GM23338 (cell line): Measurements from ENCODE around the gene SPNS1. TPM values are rescaled to one million over a fixed set of nuclear protein-coding genes. Genes with fewer than 3 reads are reported as not detected.

ENCODE experiments used
- ATAC-seq: fragments of 200-7000 bp; cut with Tn5 transposase; 3 replicates; pipeline ENCODE4 v1.9.1; 2020
- DNase-seq: peaks from one replicate; pipeline ENCODE4 v3.0.0-alpha.2; 2015; ENCODE audit warnings: low spot score
- H2AFZ ChIP-seq: fragments of 200-600 bp; sonication (generic); 2 replicates; pipeline ENCODE4 v1.8.0; 2016; ENCODE audit warnings: antibody characterized with exemption, mild to moderate bottlenecking, moderate library complexity
- H3F3A ChIP-seq: fragments of 200-600 bp; sonication (generic); replicated peaks from 2 replicates; pipeline ENCODE4 v1.8.0; 2017; ENCODE audit warnings: antibody characterized with exemption, mixed run types, low read depth
- H3K27ac ChIP-seq: fragments of 200-600 bp; sonication (generic); 2 replicates; pipeline ENCODE4 v1.6.1; 2016; ENCODE audit warnings: low read depth
- H3K27me3 ChIP-seq: fragments of 200-600 bp; sonication (generic); 2 replicates; pipeline ENCODE4 v1.8.0; 2016; ENCODE audit warnings: mild to moderate bottlenecking, mixed run types, moderate library complexity; ENCODE audit not compliant: insufficient read depth
- H3K36me3 ChIP-seq: fragments of 200-600 bp; sonication (generic); 2 replicates; pipeline ENCODE4 v1.8.0; 2016; ENCODE audit warnings: mild to moderate bottlenecking; ENCODE audit not compliant: insufficient read depth
- H3K4me1 ChIP-seq: fragments of 200-600 bp; sonication (generic); 2 replicates; pipeline ENCODE4 v1.8.0; 2016; ENCODE audit warnings: mild to moderate bottlenecking, moderate library complexity; ENCODE audit not compliant: insufficient read depth
- H3K4me2 ChIP-seq: fragments of 200-600 bp; sonication (generic); 2 replicates; pipeline ENCODE4 v1.7.1; 2017; ENCODE audit warnings: mixed run types
- H3K4me3 ChIP-seq: fragments of 200-600 bp; sonication (generic); 2 replicates; pipeline ENCODE4 v1.6.1; 2016; ENCODE audit warnings: mixed run types
- H3K79me2 ChIP-seq: fragments of 200-600 bp; sonication (generic); replicated peaks from 2 replicates; pipeline ENCODE4 v1.8.0; 2017; ENCODE audit warnings: mild to moderate bottlenecking; ENCODE audit not compliant: insufficient read depth
- H3K9me2 ChIP-seq: fragments of 200-600 bp; sonication (generic); 2 replicates; pipeline ENCODE4 v1.8.0; 2017; ENCODE audit not compliant: insufficient read depth
- H4K20me1 ChIP-seq: fragments of 200-600 bp; sonication (generic); replicated peaks from 2 replicates; pipeline ENCODE4 v1.8.0; 2017; ENCODE audit warnings: mild to moderate bottlenecking; ENCODE audit not compliant: insufficient read depth
- H3K27ac Mint-ChIP-seq: 2 replicates; pipeline ENCODE4 v1.8.0; 2020; ENCODE audit warnings: inconsistent platforms, mild to moderate bottlenecking, moderate library complexity, mixed read lengths
- H3K27me3 Mint-ChIP-seq: 3 replicates; pipeline ENCODE4 v1.8.0; 2022; ENCODE audit warnings: low read depth, mild to moderate bottlenecking, moderate library complexity, mixed read lengths, inconsistent platforms; ENCODE audit not compliant: insufficient read depth, poor library complexity
- H3K36me3 Mint-ChIP-seq: 3 replicates; pipeline ENCODE4 v1.8.0; 2021; ENCODE audit warnings: low read depth, mild to moderate bottlenecking, inconsistent platforms, moderate library complexity, mixed read lengths
- H3K4me1 Mint-ChIP-seq: 3 replicates; pipeline ENCODE4 v1.8.0; 2020; ENCODE audit warnings: mild to moderate bottlenecking, inconsistent platforms, mixed read lengths
- H3K4me3 Mint-ChIP-seq: 3 replicates; pipeline ENCODE4 v1.8.0; 2021; ENCODE audit warnings: moderate library complexity, mild to moderate bottlenecking, inconsistent platforms, mixed read lengths
- H3K9me3 Mint-ChIP-seq: 3 replicates; pipeline ENCODE4 v1.8.0; 2020; ENCODE audit warnings: moderate library complexity, mild to moderate bottlenecking, inconsistent platforms, mixed read lengths
- CTCF ChIP-seq, 2 experiments: fragments of 200-600 bp in 1 of 2; sonication (generic) in 1 of 2; conservative IDR thresholded peaks; 2 replicates each; pipeline versions ENCODE4 v1.5.1 to v1.6.1; 2016 to 2017; ENCODE audit warnings: antibody characterized with exemption in 2 of 2, low read depth in 2 of 2, mild to moderate bottlenecking in 2 of 2, moderate library complexity in 1 of 2
- ETS1 ChIP-seq: IDR thresholded peaks from 2 replicates; pipeline ENCODE4 v1.6.1; 2016; ENCODE audit warnings: antibody characterized with exemption
- EZH2 ChIP-seq: fragments of 200-600 bp; sonication (generic); IDR thresholded peaks from one replicate; pipeline ENCODE4 v1.8.0; 2017; ENCODE audit warnings: antibody characterized with exemption, mild to moderate bottlenecking, low read depth; ENCODE audit not compliant: unreplicated experiment
- EZH2phosphoT487 ChIP-seq: fragments of 200-600 bp; sonication (generic); IDR thresholded peaks from one replicate; pipeline ENCODE4 v1.8.1; 2018; ENCODE audit warnings: antibody characterized with exemption; ENCODE audit not compliant: unreplicated experiment
- JUNB ChIP-seq: IDR thresholded peaks from one replicate; pipeline ENCODE4 v1.6.1; 2016; ENCODE audit warnings: antibody characterized with exemption; ENCODE audit not compliant: unreplicated experiment
- REST ChIP-seq: IDR thresholded peaks from one replicate; pipeline ENCODE4 v1.6.1; 2018; ENCODE audit warnings: antibody characterized with exemption; ENCODE audit not compliant: unreplicated experiment
- ZNF331 ChIP-seq: fragments of 250-450 bp; sonication (Bioruptor Pico); IDR thresholded peaks from 2 replicates; pipeline ENCODE4 v1.5.0; 2020; ENCODE audit warnings: low read depth, mild to moderate bottlenecking, moderate library complexity
- ZNF462 ChIP-seq: fragments of 250-450 bp; sonication (Bioruptor Pico); IDR thresholded peaks from 2 replicates; pipeline ENCODE4 v1.5.0; 2020; ENCODE audit warnings: mild to moderate bottlenecking, moderate library complexity
- polyA plus RNA-seq: library from polyadenylated mRNA; unstranded; fragments of >200 nt; fragmentation: Nextera tagmentation; extraction: Ambion mirVana; gene quantifications from 2 replicates; pipeline ENCODE4 v1.2.1, GENCODE V29; 2016
- total RNA-seq: library from RNA; depleted of rRNA; stranded (reverse); fragments of >200 nt; shearing (Covaris generic); gene quantifications from 2 replicates; pipeline ENCODE4 v1.2.3, GENCODE V29; 2014

Gene SPNS1
- total and polyA plus RNA-seq, 2 experiments from 2014 or later, result 37.2 to 48.5 TPM

- TF ChIP-seq EZH2, result no peak
- TF ChIP-seq ZNF331 (CRISPR knock-in tag), result no peak
- TF ChIP-seq CTCF (conservative IDR thresholded peaks at IDR 0.05; ENCODE audit: low read depth in 2 of 2), result no peak
Observed at GRCh38 chr16:28989363-28989762, 14.8 kb downstream of the SPNS1 start (continued).

GRCh38 chr16:28990375-28991040, 15.9 kb downstream of the SPNS1 start:
- Histone ChIP-seq H3K27me3 (no peaks in the 10 kb centered on the region), H3K27ac (no peak overlapping the region), H2AFZ (no peak overlapping the region), H3K4me1 (no peaks in the 10 kb centered on the region), H3K36me3 (0 out of 2 replicates have a peak, but pooled peaks cover 4% of the 10 kb centered on the region), H4K20me1 (no peaks in the 10 kb centered on the region), H3K4me3 (no peak overlapping the region), H3K79me2 (no peaks in the 10 kb centered on the region), H3K9me2 (no peaks in the 10 kb centered on the region), H3F3A (no peaks in the 10 kb centered on the region), H3K4me2 (no peak overlapping the region)
- H3K36me3 Mint-ChIP-seq, result peaks cover 7% of the 10 kb centered on the region
- TF ChIP-seq EZH2phosphoT487 (no peak), JUNB (no peak), REST (no peak), ZNF462 (CRISPR knock-in tag) (no peak), ETS1 (no peak), EZH2 (no peak), ZNF331 (CRISPR knock-in tag) (no peak)
- no peak overlapping the region for H3K27ac Mint-ChIP-seq
- H3K4me1 Mint-ChIP-seq, result no peaks in the 10 kb centered on the region
- DNase-seq (no peak), ATAC-seq (no peak)
- H3K4me3 Mint-ChIP-seq, result no peak overlapping the region
- no peaks in the 10 kb centered on the region; the same call in 1 of the 3 replicates for H3K9me3 Mint-ChIP-seq
- peaks cover 7% of the 10 kb centered on the region for H3K27me3 Mint-ChIP-seq
